ENCODE results near the gene CFL1.
A peak's percentile ranks its signal among the peaks of the same experiment; 100 is the strongest.
"Not testable (repeated sequence)": the region's sequence is repeated elsewhere in the genome, so short reads cannot be mapped to it uniquely, and the experiment has no call there.

The CFL1 gene

DNA sequence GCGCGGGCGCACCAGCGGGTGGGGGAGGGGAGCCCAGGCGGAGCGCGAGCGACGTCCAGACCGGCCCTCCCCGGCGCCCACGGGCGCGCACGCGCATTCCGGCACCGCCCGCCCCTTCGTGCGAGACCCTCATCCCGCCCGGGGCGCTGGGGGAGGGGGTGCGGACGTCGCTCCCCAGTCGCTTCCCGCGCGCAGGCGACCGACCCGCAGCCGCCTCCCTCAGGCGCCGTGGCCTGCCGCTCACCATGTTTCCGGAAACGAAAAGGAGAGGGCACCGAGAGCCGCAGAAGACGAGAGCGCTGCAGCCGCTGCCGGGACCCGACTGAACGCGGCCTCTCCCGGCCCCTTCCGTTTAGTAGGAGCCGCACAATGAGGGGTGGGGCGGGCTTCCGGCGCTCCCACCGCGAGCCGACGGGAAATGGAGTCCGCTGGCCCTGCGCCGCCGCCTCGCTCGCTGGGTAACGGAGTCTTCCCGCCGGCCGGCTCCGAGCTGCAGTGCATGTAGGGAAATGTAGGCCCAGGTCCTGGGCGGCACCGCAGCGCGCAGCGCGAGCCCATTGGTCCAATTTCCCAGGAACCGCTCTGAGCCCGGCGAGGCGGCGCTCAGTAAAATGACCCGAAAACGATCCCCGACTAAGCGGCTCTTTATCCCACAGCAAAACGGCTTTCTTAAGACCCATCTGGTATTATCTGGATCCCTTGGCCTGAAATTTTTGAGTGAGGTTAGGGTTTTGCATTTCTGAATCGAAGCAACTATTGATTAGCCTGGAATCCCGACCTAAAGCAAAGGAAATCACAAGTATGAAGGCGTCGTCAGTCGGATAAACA, at the start of gene CFL1:
Gene CFL1, minus strand, starts transcription at position 328 of the 828 bp plus-strand sequence. Its CDS starts 81 bp downstream, at position 247.
- peak; percentile 91 to 94 for DNase-seq (ENCODE audit: low read depth in 2 of 2)

DNA sequence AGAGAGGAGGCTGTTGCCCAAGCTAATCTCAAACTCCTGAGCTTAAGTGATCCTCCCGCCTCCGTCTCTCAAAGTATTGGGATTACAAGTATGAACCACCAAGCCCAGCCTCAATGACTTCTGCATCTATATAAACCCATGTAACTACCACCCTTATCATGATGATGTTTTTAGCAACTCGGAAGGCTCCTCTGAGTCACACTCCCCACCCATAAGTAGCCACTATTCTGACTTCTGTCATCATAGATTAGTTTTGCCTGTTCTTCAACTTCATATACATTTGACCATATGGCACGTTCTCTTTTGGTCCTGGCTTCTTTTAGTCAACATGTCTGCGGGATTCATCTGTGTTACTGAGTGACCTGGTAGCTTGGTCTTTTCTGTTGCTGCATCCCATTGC, 48.6 kb upstream of the CFL1 start:
- no peak for DNase-seq (ENCODE audit: low read depth in 2 of 2)

DNA sequence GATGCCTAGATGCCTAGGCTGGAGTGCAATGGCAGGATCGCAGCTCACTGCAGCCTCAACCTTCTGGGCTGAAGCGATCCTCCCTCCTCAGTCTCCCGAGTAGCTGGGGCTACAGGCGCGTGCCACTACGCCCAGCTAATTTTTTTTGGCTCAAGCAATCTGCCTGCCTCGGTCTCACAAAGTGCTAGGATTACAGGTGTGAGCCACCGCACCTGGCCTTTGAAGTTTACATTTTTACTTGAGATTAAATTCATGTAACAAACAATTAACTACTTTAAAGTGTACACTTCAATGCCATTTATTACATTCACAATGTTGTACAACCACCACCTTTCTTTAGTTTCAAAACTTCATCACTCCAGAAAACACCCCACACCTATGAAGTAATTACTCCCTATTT, 45.7 kb upstream of the CFL1 start:
- no peak for DNase-seq (ENCODE audit: low read depth in 2 of 2)

DNA sequence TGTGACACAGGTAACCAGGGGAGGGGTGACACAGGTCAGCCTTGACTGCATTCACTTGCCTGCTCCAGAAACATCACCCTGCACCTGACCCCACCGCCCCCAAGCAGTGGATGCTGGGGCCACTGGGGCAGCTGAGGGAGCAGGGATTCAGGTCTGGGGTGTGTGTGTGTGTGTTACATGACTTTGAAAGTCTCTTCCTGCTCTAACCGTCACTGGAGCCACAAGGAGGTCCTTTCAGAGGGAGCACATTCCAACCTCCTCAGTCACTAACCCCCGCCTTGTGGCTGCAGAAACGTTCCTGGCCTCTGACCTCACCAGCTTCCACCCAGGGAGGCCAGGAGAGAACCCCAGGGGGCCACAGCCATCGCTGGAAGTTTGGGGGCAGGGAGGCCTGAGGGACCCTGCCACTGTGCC, 45.1 kb upstream of the CFL1 start:
- DNase-seq (ENCODE audit: low read depth in 2 of 2), result no peak

DNA sequence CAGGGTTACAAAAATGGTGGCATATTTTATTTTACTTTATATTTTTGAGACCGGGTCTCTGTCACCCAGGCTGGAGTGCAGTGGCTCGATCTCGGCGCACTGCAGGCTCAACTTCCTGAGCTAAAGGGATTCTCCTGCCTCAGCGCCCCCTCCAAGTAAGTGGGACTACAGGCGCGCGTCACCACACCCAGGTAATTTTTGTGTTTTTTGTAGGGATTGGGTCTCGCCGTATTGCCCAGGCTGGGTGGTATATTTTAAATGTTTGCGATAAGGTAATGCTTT, 42.9 kb upstream of the CFL1 start:
- DNase-seq (ENCODE audit: low read depth in 2 of 2), result no peak

DNA sequence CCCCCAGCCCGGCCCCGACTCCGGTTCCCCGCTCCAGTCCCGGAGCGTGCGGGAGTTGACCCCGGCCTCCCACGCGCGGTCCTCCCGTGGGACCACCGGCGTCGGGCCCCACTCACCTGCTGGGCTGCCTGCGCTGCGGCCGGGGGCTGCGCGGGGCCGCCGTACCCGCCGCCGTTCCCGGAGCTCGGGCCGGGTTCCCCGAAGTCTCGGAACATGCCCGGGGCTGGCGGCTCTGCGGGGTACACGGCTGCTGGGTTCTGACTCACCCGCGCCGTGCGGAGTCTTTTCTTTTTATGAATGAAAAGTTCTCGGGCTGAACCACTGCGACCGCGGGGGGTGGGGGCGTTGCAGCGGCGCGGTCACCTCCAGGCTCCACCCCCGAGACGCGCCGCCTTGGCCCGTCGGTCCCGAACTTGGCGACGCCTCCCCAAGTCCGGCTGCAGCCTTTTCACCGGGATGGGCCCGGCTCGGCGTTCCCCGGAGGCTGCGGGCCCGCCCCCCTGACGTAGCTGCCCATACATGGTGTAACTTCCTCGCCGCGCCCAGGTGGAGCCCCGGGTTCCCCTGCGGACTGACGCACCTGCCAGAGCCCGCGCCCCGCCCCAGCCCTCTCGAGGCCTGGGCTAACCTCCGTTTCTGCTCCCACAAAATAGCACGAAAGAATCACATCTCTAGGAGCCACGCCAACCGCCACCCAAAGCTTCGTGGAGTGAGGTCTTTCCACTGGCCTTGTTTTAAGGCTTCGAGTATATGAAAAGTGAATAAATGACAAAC, 42.3 kb upstream of the CFL1 start, which contains the start of gene FOSL1:
Gene FOSL1, minus strand, starts transcription at position 264 of the 774 bp plus-strand sequence. Its CDS starts 49 bp downstream, at position 215.
- DNase-seq (ENCODE audit: low read depth in 2 of 2), result peak; percentile 75 to 85

DNA sequence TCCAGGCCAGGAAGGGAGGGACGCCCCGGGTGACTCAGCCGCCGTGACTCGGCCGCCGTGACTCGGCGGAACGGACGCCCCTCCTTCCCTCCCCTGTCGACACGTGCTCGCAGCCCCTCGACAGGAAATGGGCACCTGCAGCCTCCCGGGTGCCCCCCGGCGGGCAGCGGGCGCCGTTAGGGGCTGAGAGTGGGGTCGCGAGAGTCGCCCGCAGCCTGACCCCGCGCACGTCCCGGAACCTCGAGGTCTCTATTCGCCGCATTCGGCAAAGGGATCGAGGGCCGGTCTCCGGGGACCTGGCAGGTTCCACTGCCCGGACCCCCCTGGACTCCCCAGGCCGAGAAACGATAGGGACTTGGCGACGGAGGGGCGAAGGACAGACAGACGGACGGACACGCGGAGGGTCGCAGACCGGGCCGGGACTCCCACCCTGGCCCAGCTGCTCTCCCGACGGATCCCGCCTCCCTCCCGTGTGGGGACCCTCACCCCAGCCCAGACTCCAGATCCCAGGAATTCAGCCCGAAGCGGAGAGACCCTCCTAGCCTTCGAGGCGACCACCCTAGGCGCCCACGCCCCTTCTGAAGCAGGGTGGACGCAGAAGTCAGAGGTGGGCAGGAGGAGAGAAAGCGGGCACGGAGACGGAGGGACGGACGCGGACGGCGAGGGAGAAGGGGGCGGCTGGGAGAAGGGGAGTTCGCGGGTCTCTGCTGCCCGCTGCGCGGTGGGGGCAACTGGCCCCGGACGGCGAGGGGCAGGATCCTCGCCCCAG, 41.6 kb upstream of the CFL1 start:
- DNase-seq (ENCODE audit: low read depth in 2 of 2), result peak in 1 of 2 donors; percentile 50

DNA sequence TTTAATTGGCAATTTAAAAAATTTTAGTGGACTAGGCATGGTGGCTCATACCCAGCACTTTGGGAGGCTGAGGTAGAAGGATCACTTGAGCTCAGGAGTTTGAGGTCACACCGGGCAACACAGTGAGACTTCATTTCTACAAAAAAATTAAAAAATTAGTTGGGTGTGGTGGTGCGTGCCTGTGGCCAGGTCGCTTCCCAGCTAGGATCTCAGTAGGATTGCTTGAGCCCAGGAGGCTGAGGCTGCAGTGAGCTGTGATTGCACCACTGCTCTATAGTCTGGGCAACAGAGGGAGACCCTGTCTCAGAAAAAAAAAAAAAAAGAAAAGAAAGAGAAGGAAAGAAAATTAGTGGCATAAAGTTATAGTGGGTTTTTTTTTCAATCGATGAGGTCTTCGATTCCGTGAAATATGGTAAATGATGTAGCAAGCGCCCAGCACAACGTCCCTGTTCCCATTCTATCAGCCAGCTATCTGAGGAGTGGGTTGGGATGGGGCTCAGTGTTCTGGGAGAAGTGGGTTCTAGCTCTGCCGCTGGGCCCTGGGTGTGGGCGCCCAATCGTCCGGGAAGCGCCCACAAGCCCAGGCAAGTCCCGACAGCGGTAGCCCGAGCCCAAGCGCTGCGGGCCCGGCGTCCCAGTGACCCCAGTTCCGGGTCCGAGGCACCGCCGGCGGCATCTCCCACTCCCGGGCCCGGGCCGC, 40.8 kb upstream of the CFL1 start:
- no peak for DNase-seq (ENCODE audit: low read depth in 2 of 2)

DNA sequence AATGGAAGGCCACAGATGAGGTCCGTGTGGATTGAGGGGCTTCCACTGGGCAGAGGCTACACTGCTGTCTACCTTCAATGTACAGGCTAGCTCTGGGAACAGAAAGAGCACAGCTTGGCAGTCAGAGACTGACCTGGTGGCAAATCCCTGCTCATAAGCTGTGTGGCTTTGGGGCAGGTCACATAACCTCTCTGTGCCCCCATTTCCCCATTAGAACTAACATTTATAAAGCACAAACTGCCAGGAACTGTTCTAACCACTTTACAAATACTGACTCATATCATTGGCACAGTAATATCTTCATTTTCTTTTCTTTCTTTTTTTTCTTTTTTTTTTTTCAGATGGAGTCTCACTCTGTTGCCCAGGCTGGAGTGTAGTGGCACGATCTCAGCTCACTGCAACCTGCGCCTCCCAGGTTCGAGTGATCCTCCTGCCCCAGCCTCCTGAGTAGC, 39.1 kb upstream of the CFL1 start:
- no peak for DNase-seq (ENCODE audit: low read depth in 2 of 2)

DNA sequence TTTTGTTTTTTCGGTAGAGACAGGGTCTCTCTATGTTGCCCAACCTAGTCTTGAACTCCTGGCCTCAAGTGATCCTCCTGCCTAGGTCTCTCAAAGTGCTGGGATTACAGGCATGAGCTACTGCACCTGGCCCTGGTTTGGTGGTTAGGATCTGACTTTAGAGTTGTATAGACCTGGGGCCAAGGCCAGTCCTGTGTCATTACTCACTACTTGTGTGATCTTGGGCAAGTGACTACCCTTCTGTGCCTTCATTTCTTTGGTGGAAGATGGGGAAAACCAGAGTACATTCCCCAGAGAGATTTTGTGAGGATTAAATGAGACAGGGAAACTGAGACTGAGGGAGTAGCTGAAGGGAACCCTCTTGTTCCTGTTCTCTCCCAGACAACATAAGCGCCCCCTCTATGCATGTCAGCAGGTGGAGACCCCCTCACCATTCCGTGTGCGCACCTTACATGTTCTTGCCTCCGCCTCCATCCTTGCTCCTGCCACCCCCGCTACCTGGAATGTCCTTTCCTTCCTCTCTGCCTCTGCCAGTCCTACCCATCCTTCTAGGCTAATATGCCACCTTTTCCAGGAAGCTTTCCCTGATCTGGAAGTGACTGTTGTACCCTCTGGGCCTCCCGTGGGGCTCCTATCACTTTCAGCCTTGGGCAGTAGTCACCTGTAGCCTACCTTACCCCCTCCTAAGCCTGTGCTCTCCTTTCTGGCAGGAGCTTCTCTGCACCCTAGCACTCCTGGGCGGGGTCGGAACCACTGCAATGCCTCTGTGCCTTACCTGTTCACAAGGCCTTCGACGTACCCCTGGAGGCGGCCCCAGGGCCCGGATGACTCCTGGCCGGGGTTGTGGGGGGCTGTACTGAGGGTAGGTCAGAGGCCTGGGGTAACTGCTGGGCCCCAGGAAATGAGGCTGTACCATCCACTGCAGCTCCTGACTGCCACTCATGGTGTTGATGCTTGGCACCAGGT, 38.3 kb upstream of the CFL1 start:
- no peak for DNase-seq (ENCODE audit: low read depth in 2 of 2)

DNA sequence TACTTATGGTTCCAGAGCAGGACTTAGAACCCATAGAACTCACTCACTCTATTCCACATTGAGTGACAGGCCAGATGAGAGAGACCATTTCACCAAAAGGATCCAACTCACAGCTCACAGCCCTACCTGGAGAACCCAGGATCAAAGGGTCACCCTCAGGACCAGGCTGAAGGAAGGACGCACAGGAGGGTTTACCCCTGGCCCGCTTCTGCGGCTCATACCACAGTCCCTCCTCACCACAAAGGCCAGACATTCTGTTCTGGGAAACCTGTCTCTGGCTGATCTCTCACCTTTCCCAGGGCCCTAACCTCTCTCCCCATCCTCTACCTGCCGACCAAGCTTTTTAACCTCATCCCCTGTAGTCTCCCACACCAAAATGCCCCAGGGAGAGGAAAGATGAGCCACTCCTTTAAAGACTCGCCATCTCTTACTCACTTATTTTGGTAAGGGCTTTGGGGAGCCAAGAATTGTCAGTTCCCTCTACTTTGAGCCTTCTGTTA, 37.6 kb upstream of the CFL1 start:
- no peak for DNase-seq (ENCODE audit: low read depth in 2 of 2)

DNA sequence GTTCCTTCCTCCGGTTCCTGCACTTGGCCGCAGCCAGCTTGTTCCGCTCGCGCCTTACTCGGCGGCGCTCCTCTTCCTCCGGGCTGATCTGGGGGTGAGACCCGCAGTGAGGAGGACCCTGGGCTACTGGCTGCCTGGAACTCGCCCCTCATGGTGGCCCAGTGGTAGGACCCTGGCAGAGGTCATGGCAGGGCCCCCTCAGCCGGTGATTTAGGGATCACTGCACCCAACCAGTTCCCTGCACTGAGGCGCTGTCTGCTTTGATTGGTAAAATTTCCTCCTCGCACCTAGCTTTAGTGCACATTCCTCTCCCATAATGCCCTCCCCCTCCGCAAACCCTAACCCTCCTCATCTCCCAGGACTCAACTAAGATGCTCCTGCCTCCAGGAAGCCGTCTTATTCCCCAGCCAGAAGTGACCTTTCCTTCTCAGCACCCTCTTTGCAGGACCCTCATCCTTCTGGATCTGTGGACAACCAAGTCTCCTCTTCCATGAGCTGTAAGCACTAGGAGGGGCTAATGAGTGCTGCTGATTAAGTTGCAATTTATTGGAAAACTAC, 36.1 kb upstream of the CFL1 start:
- no peak for DNase-seq (ENCODE audit: low read depth in 2 of 2)

DNA sequence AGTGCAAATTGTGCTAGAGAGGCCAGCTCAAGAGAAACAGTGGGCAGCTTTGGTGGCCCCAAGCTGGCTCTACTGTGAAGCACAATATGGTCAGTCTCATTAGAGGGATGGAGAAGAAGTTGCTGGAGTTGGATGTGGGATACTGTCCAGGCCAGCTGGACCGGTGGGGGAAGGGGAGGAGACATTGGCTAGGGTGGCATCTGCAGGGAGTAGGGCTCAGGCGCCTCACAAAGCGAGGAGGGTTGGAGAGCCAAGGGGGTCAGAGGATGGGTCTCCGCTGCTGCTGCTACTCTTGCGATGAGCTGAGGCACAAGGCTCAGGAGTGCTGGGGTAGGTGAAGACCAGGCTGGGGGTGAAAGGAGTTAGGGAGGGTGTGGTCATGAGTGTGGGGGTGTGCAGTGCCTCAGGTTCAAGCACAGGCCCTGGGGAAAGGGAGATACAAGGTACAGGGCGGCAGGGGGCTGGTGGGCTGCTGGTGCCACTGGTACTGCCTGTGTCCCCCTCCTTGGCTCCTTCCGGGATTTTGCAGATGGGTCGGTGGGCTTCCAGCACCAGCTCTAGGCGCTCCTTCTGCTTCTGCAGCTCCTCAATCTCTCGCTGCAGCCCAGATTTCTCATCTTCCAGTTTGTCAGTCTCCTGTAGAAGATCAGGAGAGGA, 34.8 kb upstream of the CFL1 start:
- no peak for DNase-seq (ENCODE audit: low read depth in 2 of 2)

DNA sequence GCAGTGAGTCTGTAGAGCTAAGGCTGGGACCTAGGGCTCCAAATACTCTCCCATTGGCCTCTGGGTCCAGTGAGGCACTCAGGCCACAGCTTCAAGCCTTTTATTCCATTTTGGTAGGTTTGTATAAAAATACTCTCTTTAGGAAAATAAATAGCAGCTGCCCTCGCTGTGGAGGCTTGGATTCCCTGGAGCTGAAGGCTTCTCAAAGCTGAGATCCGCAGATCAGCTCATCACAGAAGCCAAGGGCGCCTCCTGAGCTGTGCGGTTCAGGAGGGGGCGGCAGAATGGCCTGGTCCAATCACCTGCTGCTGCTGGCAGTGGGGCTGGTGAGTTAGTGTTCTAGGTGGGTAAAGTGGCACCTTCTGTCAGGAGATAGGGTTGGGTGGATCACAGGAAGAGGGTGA, 34.2 kb upstream of the CFL1 start:
- not testable (repeated sequence) for DNase-seq (ENCODE audit: low read depth in 2 of 2)

DNA sequence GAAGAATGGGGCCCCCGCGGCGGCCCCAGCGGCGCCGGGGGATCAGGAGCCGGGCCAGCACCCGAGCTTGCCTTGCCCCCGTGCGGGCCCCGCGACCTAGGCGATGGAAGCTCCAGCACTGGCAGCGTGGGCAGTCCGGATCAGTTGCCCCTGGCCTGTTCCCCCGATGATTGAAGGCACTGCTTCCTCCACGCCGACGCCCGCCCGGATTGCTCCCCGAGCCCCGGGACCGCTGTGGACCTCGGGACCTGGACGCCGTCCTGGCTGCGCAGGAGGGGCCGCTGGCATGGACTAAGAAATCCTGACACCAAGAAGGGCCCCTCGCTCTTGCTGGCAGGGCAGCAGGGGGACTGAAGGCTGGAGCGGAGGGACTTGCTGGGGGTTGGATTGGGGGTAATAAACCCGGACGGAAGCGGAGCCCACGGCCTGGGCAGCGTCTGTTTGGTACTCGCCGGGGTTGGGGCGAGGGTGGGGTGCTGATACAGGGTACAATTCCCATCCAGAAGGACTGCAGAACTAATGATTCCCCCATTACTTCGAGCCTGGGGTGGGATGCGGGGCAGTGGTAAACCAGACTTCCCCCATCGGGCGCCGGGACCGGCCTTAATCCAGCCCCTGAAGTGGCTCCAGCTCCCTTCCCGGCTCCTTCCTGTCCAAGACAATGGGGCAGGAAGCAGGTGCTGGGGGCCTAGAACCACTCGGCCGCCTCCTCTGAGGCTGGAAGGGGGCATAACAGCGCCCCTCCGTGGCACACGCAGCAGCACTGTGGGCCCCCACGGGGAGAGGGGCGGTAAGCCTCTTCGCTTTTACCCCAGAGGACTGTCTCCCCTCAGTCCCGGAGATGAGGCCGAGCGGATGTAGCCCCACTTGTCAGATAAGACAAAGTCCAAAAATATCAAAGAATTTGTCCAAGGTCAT, 33.5 kb upstream of the CFL1 start:
- no peak for DNase-seq (ENCODE audit: low read depth in 2 of 2)

DNA sequence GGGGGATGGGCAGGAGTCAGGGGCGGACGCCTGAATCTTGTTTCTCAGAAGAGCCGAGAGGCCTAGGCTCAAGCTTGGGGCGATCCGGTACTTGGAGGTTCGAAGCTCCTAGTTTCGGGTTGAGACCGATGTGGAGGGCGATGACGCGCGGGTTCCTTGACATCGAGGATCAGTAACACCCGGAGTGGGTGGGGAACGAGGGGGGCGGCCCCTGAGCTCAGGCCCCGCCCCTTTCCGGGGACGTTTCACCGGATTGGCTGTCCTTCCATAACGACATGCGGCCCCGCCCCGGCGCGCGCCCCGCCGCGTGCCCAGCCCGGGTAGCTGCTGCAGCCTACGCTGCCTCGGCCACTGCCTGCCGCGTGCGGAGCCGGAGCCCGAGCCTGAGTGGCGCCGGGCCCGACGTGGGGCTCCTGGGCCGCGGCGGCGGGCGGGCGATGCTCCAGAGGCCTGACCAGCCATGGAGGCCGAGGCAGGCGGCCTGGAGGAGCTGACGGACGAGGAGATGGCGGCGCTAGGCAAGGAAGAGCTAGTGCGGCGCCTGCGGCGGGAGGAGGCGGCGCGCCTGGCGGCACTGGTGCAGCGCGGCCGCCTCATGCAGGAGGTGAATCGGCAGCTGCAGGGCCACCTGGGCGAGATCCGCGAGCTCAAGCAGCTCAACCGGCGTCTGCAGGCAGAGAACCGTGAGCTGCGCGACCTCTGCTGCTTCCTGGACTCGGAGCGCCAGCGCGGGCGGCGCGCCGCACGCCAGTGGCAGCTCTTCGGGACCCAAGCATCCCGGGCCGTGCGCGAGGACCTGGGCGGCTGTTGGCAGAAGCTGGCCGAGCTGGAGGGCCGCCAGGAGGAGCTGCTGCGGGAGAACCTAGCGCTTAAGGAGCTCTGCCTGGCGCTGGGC, 32.6 kb upstream of the CFL1 start, which contains the start of gene CCDC85B:
Gene CCDC85B, plus strand, starts transcription at position 350 of the 895 bp plus-strand sequence. Its CDS starts 111 bp downstream, at position 461.
- peak; percentile 98 for DNase-seq (ENCODE audit: low read depth in 2 of 2)
